AG09309 (cell line): Measurements from ENCODE around the gene TBRG4.

Experiments
- DNase-seq: peaks from one replicate; pipeline ENCODE4 v3.0.0-alpha.2; 2010; ENCODE audit warnings: low read depth
- H3K4me3 ChIP-seq: 2 replicates; pipeline ENCODE4 v1.5.1; 2011; ENCODE audit warnings: mild to moderate bottlenecking, low read depth, low read length, moderate library complexity; ENCODE audit not compliant: control insufficient read depth
- CTCF ChIP-seq: IDR thresholded peaks from 2 replicates; pipeline ENCODE4 v1.5.1; 2011; ENCODE audit warnings: mild to moderate bottlenecking, low read depth, low read length, inconsistent platforms; ENCODE audit not compliant: insufficient read depth, control insufficient read depth; ENCODE audit errors: missing control alignments

TBRG4 gene

DNA sequence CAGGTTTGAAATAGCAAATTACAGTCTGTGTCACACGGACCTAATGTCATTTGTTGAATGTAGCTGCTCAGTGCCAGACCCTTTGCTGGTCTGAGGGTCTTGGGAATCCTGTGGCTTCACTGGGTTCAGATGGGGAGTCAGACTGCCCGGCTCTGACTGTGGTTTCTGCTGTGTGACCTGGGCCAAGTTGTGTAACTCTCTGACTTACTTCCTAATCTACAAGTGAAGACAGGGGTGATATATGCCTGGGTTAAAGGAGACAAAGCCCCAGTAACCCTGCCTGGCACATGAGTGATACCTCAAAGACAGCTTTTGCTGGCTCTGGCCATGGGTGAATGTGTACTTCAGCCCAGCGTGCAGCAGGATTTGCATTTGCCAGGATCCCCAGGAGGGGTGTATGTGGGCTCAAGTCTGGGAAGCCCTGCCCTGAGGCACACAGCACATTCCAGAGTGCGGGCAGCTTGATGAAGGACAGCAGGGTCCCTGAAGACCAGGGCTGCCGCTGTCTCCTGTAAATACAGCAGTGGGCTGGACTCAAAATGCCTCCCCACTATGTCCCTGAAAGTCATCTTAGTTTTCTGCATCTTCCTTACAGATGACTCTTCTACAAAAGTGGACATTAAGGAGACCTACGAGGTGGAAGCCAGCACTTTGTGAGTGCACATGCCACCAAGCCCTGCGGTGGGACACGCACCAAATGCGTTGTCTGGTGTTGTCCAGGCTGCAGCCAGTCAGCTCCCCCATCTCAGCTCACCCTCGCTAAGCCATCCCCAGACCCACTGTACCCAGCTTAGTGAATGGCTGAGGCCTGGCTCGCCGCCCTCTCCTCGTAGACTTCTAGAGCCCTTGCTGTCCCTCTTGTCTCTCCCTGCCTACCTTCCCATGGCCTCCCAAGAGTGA is 39.1 kb downstream of the TBRG4 start:
- H3K4me3 ChIP-seq: no peak overlapping the region
- no peak for TF ChIP-seq CTCF
- DNase-seq: no peak

GRCh38 chr7:45071528-45071927 is 40.0 kb downstream of the TBRG4 start:
- no peak for TF ChIP-seq CTCF
- no peak overlapping the region for H3K4me3 ChIP-seq
- DNase-seq: no peak

DNA sequence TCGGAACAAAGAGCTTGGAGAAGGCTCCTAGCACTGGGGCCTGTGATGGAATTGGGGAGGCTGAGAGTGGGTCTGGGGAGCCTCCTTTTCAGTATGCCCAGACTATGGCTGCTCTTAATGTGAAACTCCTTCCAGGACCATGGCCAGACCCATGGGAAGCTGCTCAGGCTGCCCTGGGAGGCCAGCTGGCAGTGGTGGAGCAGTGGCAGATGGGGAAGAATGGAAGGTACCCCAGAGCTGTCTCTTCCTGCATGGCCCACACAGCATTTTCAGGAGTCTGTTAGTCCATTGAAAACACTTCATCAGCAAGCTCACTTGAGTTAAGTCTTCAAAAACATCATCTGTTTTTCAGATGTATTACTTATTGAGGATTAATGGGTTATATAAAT is 41.2 kb downstream of the TBRG4 start:
- TF ChIP-seq CTCF: no peak
- H3K4me3 ChIP-seq: no peak overlapping the region
- no peak for DNase-seq

GRCh38 chr7:45069444-45070253 is 41.8 kb downstream of the TBRG4 start:
- TF ChIP-seq CTCF: no peak
- no peak for DNase-seq

DNA sequence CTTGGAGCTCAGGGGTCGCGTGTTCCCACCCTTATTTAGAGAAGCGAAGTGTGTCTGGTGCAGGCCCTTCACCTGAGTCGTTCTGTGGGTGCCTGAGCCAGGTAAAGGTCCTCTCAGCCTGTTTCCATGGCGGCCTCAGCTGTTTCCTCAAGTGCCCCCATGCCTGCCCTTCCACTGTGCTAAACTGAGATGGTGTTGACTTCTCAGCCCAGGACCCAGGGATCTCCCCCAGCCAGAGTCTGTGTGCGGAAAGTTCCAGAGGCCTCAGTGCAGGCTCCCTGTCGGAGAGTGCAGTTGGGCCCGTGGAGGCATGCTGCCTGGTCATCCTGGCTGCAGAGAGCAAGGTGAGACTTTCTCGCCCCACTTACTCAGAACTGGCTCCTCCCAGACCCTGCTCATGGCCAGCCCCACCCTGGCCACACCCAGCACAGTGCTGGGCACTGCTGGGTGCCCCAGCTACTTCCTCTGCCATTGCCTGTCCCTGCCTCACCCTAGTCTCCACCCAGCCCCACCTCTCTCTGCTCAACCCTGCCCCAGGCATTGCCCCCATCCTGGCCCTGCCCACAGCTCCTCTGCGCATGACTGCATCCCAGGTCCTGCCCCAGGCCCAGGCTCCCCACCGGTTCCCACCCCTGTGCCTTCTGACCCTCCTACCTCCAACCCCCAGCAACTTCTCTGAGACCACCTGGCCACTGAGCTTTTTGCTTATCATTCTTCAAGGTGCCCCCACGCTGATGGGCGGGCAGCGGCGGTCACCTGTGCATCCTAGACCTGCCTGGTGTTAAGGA is 43.1 kb downstream of the TBRG4 start:
- DNase-seq: no peak
- no peak for TF ChIP-seq CTCF
- H3K4me3 ChIP-seq: no peak overlapping the region

More at GRCh38 chr7:45069444-45070253, 41.8 kb downstream of the TBRG4 start:
- no peak overlapping the region for H3K4me3 ChIP-seq

DNA sequence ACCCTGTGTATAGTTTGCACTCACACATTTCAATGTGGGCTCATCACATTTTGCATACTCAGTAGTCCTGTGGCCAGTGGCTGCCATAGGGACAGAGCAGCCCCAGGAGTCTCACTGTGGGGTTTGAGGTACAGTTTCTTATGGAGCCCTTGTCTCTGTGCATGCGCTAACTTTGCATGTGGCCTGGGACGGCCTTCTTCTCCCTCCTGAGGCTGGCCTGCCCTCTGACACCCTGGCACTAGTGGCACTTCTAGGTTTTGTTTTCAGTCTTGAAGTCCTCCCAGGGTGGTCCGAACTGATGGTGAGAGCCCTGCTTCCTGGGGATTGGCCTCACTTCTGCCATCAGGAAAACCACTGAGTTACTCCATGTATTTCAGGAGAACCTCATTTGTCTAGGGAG is 43.9 kb downstream of the TBRG4 start:
- no peak for TF ChIP-seq CTCF
- no peak for DNase-seq

More for the DNA sequence above, 43.9 kb downstream of the TBRG4 start:
- H3K4me3 ChIP-seq: no peak overlapping the region
